ENCODE data around the gene TECPR2. TPM values are rescaled to one million over a fixed set of nuclear protein-coding genes. Genes with fewer than 3 reads are reported as not detected.

TECPR2 gene
- polyA plus RNA-seq, 1 donor (not counting 4 experiments of a cell fraction or from before 2014, with no cell fraction given) = 8.3 TPM

DNA sequence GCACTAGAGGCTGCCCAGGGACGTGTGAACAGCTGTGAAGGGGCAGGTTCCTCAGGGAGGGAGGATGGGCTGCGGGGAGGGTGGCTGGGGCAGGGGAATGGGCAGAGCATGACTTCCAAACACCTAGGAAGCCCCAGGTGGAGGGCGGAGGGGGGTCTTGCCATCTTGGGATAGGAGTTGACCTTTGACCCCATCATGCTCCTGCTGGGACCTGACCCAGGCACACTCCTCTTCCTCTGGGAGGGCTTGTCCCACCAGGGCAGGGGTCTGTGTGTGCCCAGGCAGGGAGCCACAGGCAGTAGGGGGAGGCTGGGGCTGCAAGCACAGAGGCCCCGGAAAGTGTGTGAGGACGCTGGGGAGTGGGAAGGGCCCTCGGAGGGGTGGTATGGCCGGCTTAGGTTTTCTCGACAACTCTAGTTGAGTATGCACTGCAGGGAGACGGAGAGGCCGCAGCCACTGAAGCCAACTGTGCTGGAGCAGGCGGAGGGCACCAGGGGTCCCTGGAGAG, 150.1 kb downstream of the TECPR2 start:
- TF ChIP-seq EZH2 (IDR thresholded peaks at IDR 0.05; ENCODE audit: low read length) = no peak
- TF ChIP-seq, protein P1, sequence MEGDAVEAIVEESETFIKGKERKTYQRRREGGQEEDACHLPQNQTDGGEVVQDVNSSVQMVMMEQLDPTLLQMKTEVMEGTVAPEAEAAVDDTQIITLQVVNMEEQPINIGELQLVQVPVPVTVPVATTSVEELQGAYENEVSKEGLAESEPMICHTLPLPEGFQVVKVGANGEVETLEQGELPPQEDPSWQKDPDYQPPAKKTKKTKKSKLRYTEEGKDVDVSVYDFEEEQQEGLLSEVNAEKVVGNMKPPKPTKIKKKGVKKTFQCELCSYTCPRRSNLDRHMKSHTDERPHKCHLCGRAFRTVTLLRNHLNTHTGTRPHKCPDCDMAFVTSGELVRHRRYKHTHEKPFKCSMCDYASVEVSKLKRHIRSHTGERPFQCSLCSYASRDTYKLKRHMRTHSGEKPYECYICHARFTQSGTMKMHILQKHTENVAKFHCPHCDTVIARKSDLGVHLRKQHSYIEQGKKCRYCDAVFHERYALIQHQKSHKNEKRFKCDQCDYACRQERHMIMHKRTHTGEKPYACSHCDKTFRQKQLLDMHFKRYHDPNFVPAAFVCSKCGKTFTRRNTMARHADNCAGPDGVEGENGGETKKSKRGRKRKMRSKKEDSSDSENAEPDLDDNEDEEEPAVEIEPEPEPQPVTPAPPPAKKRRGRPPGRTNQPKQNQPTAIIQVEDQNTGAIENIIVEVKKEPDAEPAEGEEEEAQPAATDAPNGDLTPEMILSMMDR (optimal IDR thresholded peaks at IDR 0.05 in 1 of 3, IDR thresholded peaks at IDR 0.05 in 1 of 3, conservative IDR thresholded peaks at IDR 0.05 in 1 of 3; ENCODE audit: extremely low read depth in 1 of 3, insufficient read depth in 2 of 3, low read length in 3 of 3) = no peak
- no peak for DNase-seq (ENCODE audit: low read depth, low spot score)
- no peak overlapping the region for H3K9ac ChIP-seq (ENCODE audit: control insufficient read depth, extremely low read depth, insufficient read depth, low read length)
- no peak overlapping the region for H3K4me3 ChIP-seq (ENCODE audit: control insufficient read depth in 2 of 3, extremely low read depth in 1 of 3, insufficient read depth in 2 of 3, low read depth in 1 of 3, low read length in 3 of 3)
- H3K4me2 ChIP-seq (ENCODE audit: control insufficient read depth, extremely low read depth, insufficient read depth, low read depth, low read length) = no peak overlapping the region
- no peaks in the 10 kb centered on the region for H3K9me3 ChIP-seq (ENCODE audit: control insufficient read depth, low read depth, low read length)
- no peaks in the 10 kb centered on the region for H3K9me1 ChIP-seq (ENCODE audit: control insufficient read depth, extremely low read depth, insufficient read depth, low read length)
- no peaks in the 10 kb centered on the region for H3K79me2 ChIP-seq (ENCODE audit: control insufficient read depth, insufficient read depth, low read length)
- FAIRE-seq = no peak
- dilution Hi-C loops (cut with MboI; ENCODE audit: extremely low pct_ligation_motif_present, low sequenced_read_pairs) = no loop called here
- H2AFZ ChIP-seq (ENCODE audit: control insufficient read depth, low read length) = no peak overlapping the region
- H3K4me1 ChIP-seq (ENCODE audit: control insufficient read depth, extremely low read depth, insufficient read depth, low read length) = peaks cover 21% of the 10 kb centered on the region
- no peaks in the 10 kb centered on the region for H3K36me3 ChIP-seq (ENCODE audit: control insufficient read depth in 2 of 2, extremely low read depth in 1 of 2, insufficient read depth in 2 of 2, low read length in 2 of 2)
- no peak overlapping the region for H3K27ac ChIP-seq (ENCODE audit: control insufficient read depth, insufficient read depth, low read length)
- no peaks in the 10 kb centered on the region for H3K27me3 ChIP-seq (ENCODE audit: control insufficient read depth, extremely low read depth, insufficient read depth, low read length)
- no peaks in the 10 kb centered on the region for H4K20me1 ChIP-seq (ENCODE audit: control insufficient read depth, extremely low read depth, insufficient read depth, low read length)

DNA sequence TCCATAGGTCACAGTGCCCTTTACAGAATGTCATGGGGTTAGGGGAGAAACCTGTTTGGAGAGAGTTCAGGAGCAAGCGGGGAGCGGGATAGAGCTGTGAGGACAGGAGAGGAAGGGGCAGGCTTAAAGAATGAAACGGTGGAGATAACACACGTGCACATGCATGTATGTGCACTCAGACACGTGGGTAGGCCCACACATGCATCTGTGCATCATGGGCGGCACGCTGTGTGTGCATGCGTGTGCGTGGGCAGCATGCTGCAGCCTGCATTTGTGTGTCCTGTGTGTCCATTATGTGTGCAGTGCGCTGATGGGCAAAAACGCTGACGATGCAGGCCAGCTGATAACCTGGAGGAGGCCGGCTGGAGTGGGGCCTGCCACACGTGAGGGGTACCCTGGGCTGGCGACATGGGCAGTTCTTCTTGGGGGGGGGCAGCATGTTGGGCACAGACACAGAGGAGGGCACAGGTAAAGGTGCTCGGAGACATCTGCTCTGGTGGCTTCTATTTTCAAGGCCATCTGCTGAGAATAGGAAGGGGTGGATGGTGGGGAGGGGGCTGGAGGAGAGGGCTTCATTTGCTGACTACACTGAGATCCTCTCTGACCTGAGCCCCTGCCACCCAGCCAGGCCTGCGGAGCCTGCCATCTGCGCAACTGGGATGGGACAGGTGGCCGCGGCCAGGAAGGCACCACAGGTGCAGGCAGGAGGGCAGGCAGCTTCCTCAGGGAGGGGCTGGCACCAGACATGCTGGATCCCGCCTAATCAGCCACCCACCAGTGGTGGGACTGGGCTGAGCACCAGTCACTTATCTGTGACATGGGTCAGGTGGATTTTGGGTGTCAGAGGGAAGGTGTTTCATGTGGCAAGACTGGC, 151.4 kb downstream of the TECPR2 start:
- dilution Hi-C loops (cut with MboI; ENCODE audit: extremely low pct_ligation_motif_present, low sequenced_read_pairs) = no loop called here
- Histone ChIP-seq H3K9ac (ENCODE audit: control insufficient read depth, extremely low read depth, insufficient read depth, low read length) (no peak overlapping the region), H3K9me3 (ENCODE audit: control insufficient read depth, low read depth, low read length) (no peaks in the 10 kb centered on the region), H3K27me3 (ENCODE audit: control insufficient read depth, extremely low read depth, insufficient read depth, low read length) (no peaks in the 10 kb centered on the region), H3K79me2 (ENCODE audit: control insufficient read depth, insufficient read depth, low read length) (no peaks in the 10 kb centered on the region), H3K36me3 (ENCODE audit: control insufficient read depth in 2 of 2, extremely low read depth in 1 of 2, insufficient read depth in 2 of 2, low read length in 2 of 2) (no peaks in the 10 kb centered on the region), H3K9me1 (ENCODE audit: control insufficient read depth, extremely low read depth, insufficient read depth, low read length) (no peaks in the 10 kb centered on the region), H3K27ac (ENCODE audit: control insufficient read depth, insufficient read depth, low read length) (no peak overlapping the region), H3K4me2 (ENCODE audit: control insufficient read depth, extremely low read depth, insufficient read depth, low read depth, low read length) (no peak overlapping the region), H3K4me1 (ENCODE audit: control insufficient read depth, extremely low read depth, insufficient read depth, low read length) (peaks cover 9% of the 10 kb centered on the region), H4K20me1 (ENCODE audit: control insufficient read depth, extremely low read depth, insufficient read depth, low read length) (no peaks in the 10 kb centered on the region), H3K4me3 (ENCODE audit: control insufficient read depth in 2 of 3, extremely low read depth in 1 of 3, insufficient read depth in 2 of 3, low read depth in 1 of 3, low read length in 3 of 3) (no peak overlapping the region), H2AFZ (ENCODE audit: control insufficient read depth, low read length) (no peak overlapping the region)
- DNase-seq (ENCODE audit: low read depth, low spot score) (no peak), FAIRE-seq (no peak)
- TF ChIP-seq EZH2 (IDR thresholded peaks at IDR 0.05; ENCODE audit: low read length) = no peak
- TF ChIP-seq, protein P1 (optimal IDR thresholded peaks at IDR 0.05 in 1 of 3, IDR thresholded peaks at IDR 0.05 in 1 of 3, conservative IDR thresholded peaks at IDR 0.05 in 1 of 3; ENCODE audit: extremely low read depth in 1 of 3, insufficient read depth in 2 of 3, low read length in 3 of 3) = no peak
